Occipital lobe (tissue), 3 donors: ENCODE results near the gene REST. TPM values are rescaled to one million over a fixed set of nuclear protein-coding genes. Genes with fewer than 3 reads are reported as not detected.

Source experiments
- DNase-seq: peaks from one replicate; lab custom pipeline; 2025; lab: John Stamatoyannopoulos, UW
- small RNA-seq: library from RNA; depleted of rRNA; stranded (forward); fragments of <200 nt; gene quantifications from one replicate; pipeline ENCODE3, GENCODE V24; 2014
- total RNA-seq: library from RNA; depleted of rRNA; stranded (reverse); fragments of >200 nt; gene quantifications from one replicate; pipeline ENCODE4 v1.2.3, GENCODE V29; 2014

Gene REST
- total RNA-seq, 1 donor from 2014 or later = 7.8 TPM

DNA sequence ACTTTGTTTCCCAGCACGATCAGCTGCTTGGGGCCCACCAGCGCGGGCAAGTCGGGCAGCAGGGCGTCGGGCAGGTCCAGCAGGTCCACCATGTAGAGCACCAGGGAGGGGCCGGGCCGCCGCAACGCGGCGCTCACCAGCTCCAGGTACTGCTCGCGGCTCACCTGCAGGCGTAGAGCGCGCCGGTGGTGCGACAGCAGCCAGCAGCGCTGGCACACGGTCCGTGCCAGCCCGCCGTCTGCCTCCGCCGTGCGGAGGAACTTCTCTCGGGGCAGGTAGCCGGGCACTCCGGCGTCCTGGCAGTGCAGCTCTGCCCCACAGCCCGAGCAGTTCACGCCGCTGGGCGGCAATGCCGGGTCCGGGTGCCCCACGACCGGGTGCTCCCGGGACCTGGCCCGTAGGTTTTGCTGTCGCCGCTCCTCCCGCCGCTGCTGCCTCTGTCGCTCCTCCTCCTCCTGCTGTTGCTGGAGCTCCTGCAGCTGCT lies 69.2 kb downstream of the REST start:
- DNase-seq = no peak

DNA sequence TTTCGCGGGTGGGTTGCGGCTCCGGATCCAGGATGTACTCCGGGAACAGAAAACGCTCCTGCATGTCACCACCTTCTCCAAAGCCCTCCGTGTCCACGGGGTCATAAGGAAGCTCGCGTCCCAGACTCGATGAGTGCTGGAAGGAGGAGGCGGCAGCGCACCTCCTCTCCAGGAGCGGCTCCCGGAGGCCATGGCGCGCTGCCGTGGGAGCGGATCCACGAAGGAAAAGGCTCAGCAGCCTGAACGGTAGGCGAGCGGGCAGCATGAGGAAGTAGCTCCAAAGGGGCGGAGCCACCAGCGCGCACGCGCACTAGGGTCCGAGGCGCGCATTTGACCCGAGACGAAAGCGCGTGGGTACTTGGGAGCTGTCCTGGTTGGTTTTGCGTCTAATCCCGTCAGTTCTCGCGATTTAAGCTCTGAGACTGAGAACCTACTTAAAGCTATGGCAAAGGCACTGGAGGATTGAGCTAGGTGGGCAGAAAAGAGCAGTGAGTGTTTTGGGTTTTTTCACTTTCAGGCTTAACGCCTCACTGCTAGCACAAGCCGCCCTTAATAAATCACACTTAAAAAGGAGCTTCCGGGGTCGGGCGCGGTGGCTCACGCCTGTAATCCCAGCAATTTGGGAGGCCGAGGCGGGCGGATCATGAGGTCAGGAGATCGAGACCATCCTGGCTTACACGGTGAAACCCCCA lies 69.8 kb downstream of the REST start, which contains the start of gene NOA1:
Gene NOA1, minus strand, starts transcription at position 286 of the 692 bp plus-strand sequence. Its CDS starts 21 bp downstream, at position 265.
- peak; percentile 95 for DNase-seq

DNA sequence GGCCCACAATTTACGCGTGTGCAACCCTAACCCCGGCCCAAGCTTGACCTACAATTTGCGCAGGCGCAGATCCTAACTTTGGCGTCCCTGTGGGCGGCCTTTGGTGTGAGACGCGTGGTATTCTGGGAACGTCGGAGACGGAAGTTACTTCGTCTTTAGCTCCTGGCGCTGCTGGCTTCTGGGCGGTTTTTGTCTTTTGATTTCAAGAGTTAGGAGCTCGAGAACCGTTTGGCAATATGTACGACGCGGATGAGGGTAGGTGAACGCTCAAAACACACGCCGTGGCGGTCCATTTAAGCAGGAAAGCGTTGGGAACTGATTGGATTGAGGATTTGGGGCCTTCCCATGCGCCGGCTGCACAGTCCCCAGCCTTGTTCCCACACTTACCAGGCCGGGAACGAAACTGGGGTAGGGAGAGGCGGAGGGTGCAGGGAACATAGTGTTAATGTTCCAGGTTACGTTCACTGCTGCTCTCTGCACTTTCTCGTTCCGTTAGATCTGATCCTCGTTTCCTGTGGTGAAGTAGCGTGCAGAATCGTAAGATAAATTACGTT lies 71.1 kb downstream of the REST start, which contains the start of gene POLR2B:
Gene POLR2B, plus strand, starts transcription at position 147 of the 554 bp plus-strand sequence. Its CDS starts 90 bp downstream, at position 237.
- DNase-seq = peak; percentile 89

DNA sequence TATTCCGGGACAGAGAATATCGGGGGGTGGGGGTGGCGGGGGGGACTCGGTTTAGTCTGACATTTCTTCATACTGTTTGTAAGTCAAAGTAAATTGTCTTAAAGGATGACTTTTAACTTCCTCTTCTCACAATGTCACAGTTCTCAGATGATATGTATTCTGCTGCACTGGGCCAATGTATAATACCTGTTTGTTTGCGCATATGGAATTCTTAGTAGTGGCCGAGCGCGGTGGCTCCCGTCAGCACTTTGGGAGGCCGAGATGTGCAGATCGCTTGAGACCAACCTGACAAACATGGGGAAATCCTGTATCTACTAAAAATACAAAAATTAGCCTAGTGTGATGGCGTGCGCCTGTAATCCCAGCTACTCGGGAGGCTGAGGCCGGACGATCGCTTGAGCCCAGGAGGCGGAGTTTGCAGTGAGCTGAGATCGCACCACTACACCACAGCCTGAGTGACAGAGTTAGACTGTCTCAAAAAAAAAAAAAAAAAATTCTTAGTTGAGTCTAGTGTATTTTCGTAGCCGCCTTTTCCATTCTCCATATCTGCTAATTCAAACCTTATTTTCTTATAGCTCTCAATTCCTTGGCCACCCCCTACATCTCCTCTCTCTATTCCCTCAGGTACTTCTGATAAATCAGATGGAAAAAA lies 71.8 kb downstream of the REST start:
- no peak for DNase-seq

DNA sequence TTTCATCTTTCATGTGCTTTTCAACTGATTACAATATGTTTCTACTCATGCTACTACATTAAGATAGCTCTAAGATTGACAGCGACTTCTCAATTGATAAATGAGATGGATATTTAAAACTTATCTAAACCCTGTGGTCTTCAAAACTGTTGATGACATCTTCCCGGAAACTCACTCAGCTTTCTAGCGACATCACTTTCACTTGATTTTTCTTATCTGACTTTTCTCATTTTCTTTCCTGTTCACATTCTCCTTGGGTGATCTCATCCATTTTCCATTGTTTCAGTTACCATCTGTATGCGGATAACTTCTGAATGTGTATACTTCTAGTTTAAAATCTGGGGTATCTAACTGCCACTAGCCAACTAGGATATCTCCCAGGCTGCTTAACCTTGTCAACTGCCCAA lies 74.1 kb downstream of the REST start:
- no peak for DNase-seq

GRCh38 chr4:56986192-56986591 lies 78.5 kb downstream of the REST start:
- no peak for DNase-seq

DNA sequence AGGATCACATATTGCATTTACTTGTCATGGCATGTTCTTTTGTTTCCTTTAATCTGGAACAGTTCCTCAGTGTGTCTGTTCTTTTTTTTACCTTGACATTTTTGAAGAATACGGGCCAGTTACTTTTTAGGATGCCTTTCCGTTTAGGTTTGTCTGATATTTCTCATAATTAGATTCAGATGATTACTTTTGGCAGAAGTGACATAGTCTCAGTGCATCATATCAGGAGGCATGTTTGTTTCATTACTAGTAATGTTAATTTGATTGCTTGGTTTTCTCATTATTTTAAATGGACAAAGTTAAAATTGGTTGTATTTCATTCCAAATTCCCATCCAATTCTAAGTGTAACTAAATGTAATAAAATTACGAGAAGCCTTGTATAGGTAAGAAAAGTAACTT lies 79.3 kb downstream of the REST start:
- DNase-seq = no peak

DNA sequence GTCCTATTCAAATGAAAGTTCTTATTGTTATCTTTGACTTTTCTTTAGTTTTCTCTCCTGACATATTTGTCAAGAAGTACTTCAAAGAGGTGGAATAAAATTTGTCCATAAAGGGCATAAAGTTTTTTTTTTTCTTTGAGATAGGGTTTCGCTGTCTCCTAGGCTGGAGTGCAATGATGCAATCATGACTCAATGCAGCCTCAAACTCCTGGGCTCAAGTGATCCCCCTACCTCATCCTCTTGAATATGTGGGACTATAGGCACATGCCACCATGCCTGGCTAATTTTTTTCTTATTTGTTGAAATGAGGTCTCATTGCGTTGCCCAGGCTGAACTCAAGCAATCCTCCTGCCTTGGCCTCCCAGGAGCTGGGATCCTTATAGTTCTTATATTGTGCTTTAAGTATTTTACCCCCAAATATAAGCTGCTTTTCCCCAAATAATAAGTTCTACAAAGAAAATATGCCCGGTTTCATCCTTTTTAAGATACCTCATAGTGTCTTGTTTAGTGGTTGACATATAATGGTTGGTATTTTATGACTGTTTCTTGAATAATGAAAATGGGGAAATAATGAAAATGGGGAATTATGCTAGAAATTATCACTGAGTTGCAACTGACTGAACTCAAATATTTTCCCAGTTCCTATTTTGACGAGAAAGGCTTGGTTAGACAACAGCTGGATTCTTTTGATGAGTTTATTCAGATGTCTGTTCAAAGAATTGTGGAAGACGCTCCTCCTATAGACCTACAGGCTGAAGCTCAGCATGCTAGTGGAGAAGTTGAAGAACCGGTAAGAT lies 82.6 kb downstream of the REST start:
- DNase-seq = no peak

DNA sequence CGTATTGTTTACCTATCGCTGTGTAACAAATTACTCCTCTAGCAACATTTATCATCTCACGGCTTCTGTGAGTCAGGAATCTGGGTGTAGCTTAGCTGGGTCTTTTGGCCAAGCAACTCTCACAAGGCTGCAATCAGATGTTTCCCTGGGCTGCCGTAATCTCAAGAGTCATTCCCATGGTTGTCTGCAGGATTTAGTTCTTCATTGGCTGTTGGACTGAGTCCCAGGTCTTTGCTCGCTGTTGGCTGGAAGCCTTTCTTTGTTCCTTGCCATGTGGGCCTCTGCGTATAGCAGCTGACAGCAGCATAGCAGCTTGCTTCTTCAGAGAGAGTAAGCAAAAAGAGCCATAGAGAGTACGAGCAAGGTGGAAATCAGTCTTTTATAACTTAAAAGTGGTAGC lies 87.8 kb downstream of the REST start:
- DNase-seq = peak; percentile 64

DNA sequence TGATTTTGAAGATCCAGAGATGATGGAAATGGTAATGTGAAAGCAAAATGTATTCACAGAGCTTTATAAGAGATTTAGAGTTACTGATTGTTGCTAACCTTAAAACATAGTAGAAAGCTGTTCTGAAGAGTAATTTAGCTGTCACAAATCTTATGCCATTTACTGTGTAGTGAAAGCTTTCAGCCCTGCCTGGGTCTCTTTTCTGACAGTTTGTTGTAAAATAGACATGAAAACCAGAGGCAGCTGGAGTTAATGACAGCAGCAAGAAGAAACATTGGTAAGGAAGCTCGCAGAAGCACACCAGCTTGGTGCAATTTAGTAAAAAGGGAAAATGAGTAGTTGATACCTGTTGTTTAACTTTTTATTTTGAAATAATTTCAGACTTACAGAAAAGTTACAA lies 92.1 kb downstream of the REST start:
- no peak for DNase-seq

GRCh38 chr4:57013543-57014120 lies 105.9 kb downstream of the REST start:
- no peak for DNase-seq

Small RNA genes lying within 50 kb of the gene (small RNA-seq; reads per million reads assigned to genes)
- not detected for gene RNU6-998P

Other genes starting within 250 kb of the REST start
- gene HOPX, start 226.6 kb upstream of the REST start, total RNA-seq = 79.2 TPM
- gene SPINK2, start 86.2 kb upstream of the REST start, total RNA-seq = not detected
- gene NOA1, start 69.7 kb downstream of the REST start, total RNA-seq = 19.0 TPM
- gene POLR2B, start 71.0 kb downstream of the REST start, total RNA-seq = 230 TPM
- gene IGFBP7, start 202.5 kb downstream of the REST start, total RNA-seq = 27.1 TPM